B cell (primary cell): ENCODE measurements around the gene FAM168A. TPM values are rescaled to one million over a fixed set of nuclear protein-coding genes. Genes with fewer than 3 reads are reported as not detected.

Experiments used
- ATAC-seq: fragments of 200-7000 bp; cut with Tn5 transposase; one replicate; pipeline ENCODE4 v1.10.0; 2021; ENCODE audit warnings: low read depth, mild to moderate bottlenecking, moderate number of reproducible peaks, moderate library complexity
- CTCF ChIA-PET: fragments of 350-600 bp; sonication (Branson Sonifier 250); formaldehyde crosslinking; loops from one replicate; lab custom pipeline; 2021; ENCODE audit warnings: antibody characterized with exemption, inconsistent platforms; lab: Charles Lee
- POLR2A ChIA-PET: fragments of 350-600 bp; sonication (Branson Sonifier 250); formaldehyde crosslinking; loops from one replicate; lab custom pipeline; 2021; ENCODE audit warnings: antibody characterized with exemption; lab: Charles Lee
- DNase-seq: peaks from one replicate; pipeline ENCODE4 v3.0.0; 2013
- H2AFZ ChIP-seq: 2 replicates; pipeline ENCODE4 v1.6.1; 2012; ENCODE audit warnings: mild to moderate bottlenecking, low read depth, low read length; ENCODE audit not compliant: insufficient read depth, poor library complexity, severe bottlenecking
- H3K27ac ChIP-seq, 2 donors: 1 replicate in 1 of 2; 2 replicates in 1 of 2; pipeline ENCODE4 v1.5.1; 2012 to 2013; ENCODE audit warnings: low read length in 2 of 2, mild to moderate bottlenecking in 2 of 2, moderate library complexity in 1 of 2
- H3K27me3 ChIP-seq, 4 experiments: fragments of 200-600 bp in 1 of 4; sonication (generic) in 1 of 4; replicated peaks in 1 of 4; 1 replicate in 2 of 4; 2 replicates in 2 of 4; pipeline versions ENCODE4 v1.6.1 to v1.7.0; 2013 to 2016; ENCODE audit warnings: low read length in 3 of 4, mild to moderate bottlenecking in 2 of 4, mixed read lengths in 1 of 4, moderate library complexity in 1 of 4; ENCODE audit not compliant: insufficient read depth in 4 of 4, control insufficient read depth in 3 of 4; ENCODE audit errors: control extremely low read depth in 1 of 4
- H3K36me3 ChIP-seq, 2 experiments: replicated peaks in 1 of 2; 1 replicate in 1 of 2; 2 replicates in 1 of 2; pipeline versions ENCODE4 v1.6.1 to v1.7.1; 2013; ENCODE audit warnings: low read length in 1 of 2; ENCODE audit not compliant: insufficient read depth in 2 of 2, control insufficient read depth in 1 of 2; ENCODE audit errors: control extremely low read depth in 1 of 2, extremely low read depth in 1 of 2
- H3K4me1 ChIP-seq, 2 donors: fragments of 200-600 bp in 1 of 2; sonication (generic) in 1 of 2; 1 replicate in 1 of 2; 2 replicates in 1 of 2; pipeline versions ENCODE4 v1.5.1 to v1.6.1; 2013 to 2017; ENCODE audit warnings: low read length in 2 of 2; ENCODE audit not compliant: control insufficient read depth in 2 of 2, insufficient read depth in 2 of 2
- H3K4me2 ChIP-seq: replicated peaks from 2 replicates; pipeline ENCODE3; 2012; ENCODE audit warnings: mild to moderate bottlenecking, low read depth, low read length; ENCODE audit not compliant: poor library complexity, severe bottlenecking
- H3K4me3 ChIP-seq, 5 experiments: fragments of 200-600 bp in 1 of 5; sonication (generic) in 1 of 5; 1 replicate in 3 of 5; 2 replicates in 2 of 5; pipeline versions ENCODE4 v1.5.1 to v1.7.0; 2011 to 2016; ENCODE audit warnings: low read length in 4 of 5, mild to moderate bottlenecking in 4 of 5, low read depth in 2 of 5, control low read depth in 1 of 5, moderate library complexity in 1 of 5; ENCODE audit not compliant: insufficient read depth in 1 of 5; ENCODE audit errors: control extremely low read depth in 1 of 5, extremely low read depth in 1 of 5
- H3K79me2 ChIP-seq: fragments of 200-600 bp; sonication (generic); one replicate; pipeline ENCODE4 v1.6.0; 2016; ENCODE audit warnings: low read length; ENCODE audit not compliant: control insufficient read depth, insufficient read depth
- H3K9ac ChIP-seq: fragments of 200-600 bp; sonication (generic); 2 replicates; pipeline ENCODE4 v1.6.1; 2017; ENCODE audit warnings: mild to moderate bottlenecking, low read length, moderate library complexity
- H3K9me3 ChIP-seq, 3 donors: one replicate each; pipeline versions ENCODE4 v1.6.1 to v1.7.1; 2013; ENCODE audit warnings: low read length in 2 of 3; ENCODE audit not compliant: control insufficient read depth in 2 of 3, insufficient read depth in 1 of 3; ENCODE audit errors: control extremely low read depth in 1 of 3
- H4K20me1 ChIP-seq: 2 replicates; pipeline ENCODE4 v1.6.0; 2012; ENCODE audit warnings: mild to moderate bottlenecking, low read length; ENCODE audit not compliant: insufficient read depth, control insufficient read depth, poor library complexity, severe bottlenecking
- H3K27ac Mint-ChIP-seq: one replicate; pipeline ENCODE4 v1.8.0; 2021; ENCODE audit warnings: mixed read lengths
- H3K27me3 Mint-ChIP-seq: one replicate; pipeline ENCODE4 v1.8.0; 2021; ENCODE audit warnings: mixed read lengths
- H3K4me1 Mint-ChIP-seq: one replicate; pipeline ENCODE4 v1.8.0; 2021; ENCODE audit warnings: mixed read lengths
- H3K4me3 Mint-ChIP-seq: one replicate; pipeline ENCODE4 v1.8.0; 2021; ENCODE audit warnings: mixed read lengths
- H3K9me3 Mint-ChIP-seq: one replicate; pipeline ENCODE4 v1.8.0; 2022; ENCODE audit warnings: mixed read lengths; ENCODE audit not compliant: insufficient read depth
- EZH2 ChIP-seq: IDR thresholded peaks from 2 replicates; pipeline ENCODE4 v1.6.1; 2012; ENCODE audit warnings: borderline replicate concordance, low read depth, mild to moderate bottlenecking, moderate library complexity, low read length; ENCODE audit not compliant: insufficient read depth, poor library complexity, severe bottlenecking
- WGBS: methylation state at CpG from one replicate; pipeline ENCODE4 v1.1.5; 2013; ENCODE audit warnings: missing lambda C conversion rate; ENCODE audit not compliant: insufficient coverage; 5-methylcytosine and 5-hydroxymethylcytosine counted together
- intact Hi-C: fragments of 100-400 bp; cut with micrococcal nuclease; formaldehyde crosslinking; loops from one replicate; pipeline ENCODE4 v1.10.0; 2022
- polyA plus RNA-seq: library from polyadenylated mRNA; depleted of rRNA; stranded (reverse); fragments of >200 nt; gene quantifications from 2 replicates; pipeline ENCODE4 v1.2.3, GENCODE V29; 2012
- total RNA-seq, 2 donors: library from RNA; stranded (reverse); fragments of 120-200 nt in 1 of 2; gene quantifications; 1 replicate in 1 of 2; 2 replicates in 1 of 2; pipeline versions ENCODE4 v1.2.3 to v1.2.4, GENCODE V29; 2013 to 2022
- TF ChIP-seq, protein P1 (sequence below): fragments of 200-600 bp; IDR thresholded peaks from one replicate; pipeline ENCODE4 v1.8.0; 2022; ENCODE audit warnings: antibody characterized with exemption, mild to moderate bottlenecking

FAM168A gene
- total and polyA plus RNA-seq, 2 donors (not counting 1 experiment from before 2014, with no cell fraction given), result 11.0 to 26.8 TPM

DNA sequence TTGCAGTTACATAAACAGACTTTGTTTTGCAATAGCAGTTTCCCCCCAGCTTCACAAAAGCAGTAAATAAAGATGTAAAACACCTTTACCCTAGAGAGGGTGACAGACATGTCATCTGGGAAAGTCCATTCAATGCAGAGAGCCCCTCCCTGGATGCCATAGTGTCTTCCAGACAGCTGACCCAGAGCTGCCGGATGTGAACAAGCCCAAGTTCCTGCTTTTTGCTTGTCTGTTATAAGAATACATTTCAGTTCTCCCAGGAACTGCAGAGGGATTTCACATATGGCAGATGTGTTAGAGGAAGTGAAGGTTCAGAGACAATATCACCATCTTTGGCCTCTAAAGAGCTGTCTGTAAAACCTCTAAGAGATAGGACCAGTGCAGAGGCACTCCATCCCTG lies 172.8 kb downstream of the FAM168A start:
- ChIA-PET CTCF (interaction anchor here (1.3 to 1.4 kb wide), 2 partner anchors 74 to 118 kb away, joined by 3 to 4 read pairs; no protein-coding TSS in a partner anchor), POLR2A (no interaction called here)
- Mint-ChIP-seq H3K27ac (no peak overlapping the region), H3K27me3 (no peaks in the 10 kb centered on the region), H3K4me1 (peaks cover 11% of the 10 kb centered on the region), H3K4me3 (no peak overlapping the region), H3K9me3 (no peaks in the 10 kb centered on the region)
- no CpG with 5 or more reads among the region's 1 CpG for WGBS
- no peak for ATAC-seq
- Histone ChIP-seq H3K27me3 (no peaks in the 10 kb centered on the region), H3K9me3 (no peaks in the 10 kb centered on the region), H4K20me1 (peaks cover 5% of the 10 kb centered on the region), H3K4me2 (no peak overlapping the region), H3K79me2 (no peaks in the 10 kb centered on the region), H2AFZ (no peak overlapping the region), H3K4me1 (no peaks in the 10 kb centered on the region), H3K27ac (no peak overlapping the region), H3K9ac (no peak overlapping the region), H3K36me3 (peaks cover 0 to 2% of the 10 kb centered on the region in 2 experiments), H3K4me3 (no peak overlapping the region)
- intact Hi-C loops, result no loop called here
- TF ChIP-seq EZH2, result no peak
- TF ChIP-seq, protein P1, sequence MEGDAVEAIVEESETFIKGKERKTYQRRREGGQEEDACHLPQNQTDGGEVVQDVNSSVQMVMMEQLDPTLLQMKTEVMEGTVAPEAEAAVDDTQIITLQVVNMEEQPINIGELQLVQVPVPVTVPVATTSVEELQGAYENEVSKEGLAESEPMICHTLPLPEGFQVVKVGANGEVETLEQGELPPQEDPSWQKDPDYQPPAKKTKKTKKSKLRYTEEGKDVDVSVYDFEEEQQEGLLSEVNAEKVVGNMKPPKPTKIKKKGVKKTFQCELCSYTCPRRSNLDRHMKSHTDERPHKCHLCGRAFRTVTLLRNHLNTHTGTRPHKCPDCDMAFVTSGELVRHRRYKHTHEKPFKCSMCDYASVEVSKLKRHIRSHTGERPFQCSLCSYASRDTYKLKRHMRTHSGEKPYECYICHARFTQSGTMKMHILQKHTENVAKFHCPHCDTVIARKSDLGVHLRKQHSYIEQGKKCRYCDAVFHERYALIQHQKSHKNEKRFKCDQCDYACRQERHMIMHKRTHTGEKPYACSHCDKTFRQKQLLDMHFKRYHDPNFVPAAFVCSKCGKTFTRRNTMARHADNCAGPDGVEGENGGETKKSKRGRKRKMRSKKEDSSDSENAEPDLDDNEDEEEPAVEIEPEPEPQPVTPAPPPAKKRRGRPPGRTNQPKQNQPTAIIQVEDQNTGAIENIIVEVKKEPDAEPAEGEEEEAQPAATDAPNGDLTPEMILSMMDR, result no peak
- DNase-seq, result no peak

DNA sequence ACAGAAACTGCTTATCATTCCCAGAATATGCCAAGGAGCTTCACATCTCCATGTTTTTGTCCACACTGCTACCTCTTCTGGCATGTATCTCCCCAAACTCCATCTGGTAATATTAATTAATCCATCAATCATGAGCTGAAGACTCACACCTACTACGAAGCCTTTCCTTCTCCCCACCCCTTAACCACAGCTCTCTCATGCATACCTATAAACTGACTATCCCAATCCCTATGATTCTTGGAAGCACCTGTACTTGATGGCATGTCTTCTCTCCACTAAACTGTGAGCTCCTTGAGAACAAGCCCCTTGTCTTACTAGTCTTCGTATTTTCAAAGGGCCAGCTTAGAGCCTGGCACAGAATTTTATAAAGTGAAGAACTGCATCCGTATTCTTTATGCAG lies 174.4 kb downstream of the FAM168A start:
- intact Hi-C loops, result no loop called here
- H3K27ac ChIP-seq, result no peak overlapping the region
- H3K27me3 Mint-ChIP-seq, result no peaks in the 10 kb centered on the region
- POLR2A ChIA-PET, result no interaction called here
- H3K27me3 ChIP-seq, result no peaks in the 10 kb centered on the region
- H3K27ac Mint-ChIP-seq, result no peak overlapping the region
- CTCF ChIA-PET, result interaction anchor here (0.6 to 1.7 kb wide), 5 partner anchors 9 to 239 kb away, joined by 3 to 7 read pairs (median 3); no protein-coding TSS in a partner anchor
- DNase-seq, result no peak
- no peak overlapping the region for H3K4me2 ChIP-seq
- no peak overlapping the region for H3K4me3 Mint-ChIP-seq
- no peak overlapping the region for H2AFZ ChIP-seq
- no peaks in the 10 kb centered on the region for H3K9me3 Mint-ChIP-seq
- no peak for TF ChIP-seq EZH2
- TF ChIP-seq, protein P1, result no peak
- ATAC-seq, result no peak
- WGBS, result 96% methylated on average over 3 of the region's 3 CpGs
- H3K36me3 ChIP-seq, result peaks cover 0 to 6% of the 10 kb centered on the region in 2 experiments
- H3K9ac ChIP-seq, result no peak overlapping the region
- H3K4me1 ChIP-seq, result no peaks in the 10 kb centered on the region
- no peak overlapping the region for H3K4me3 ChIP-seq
- peaks cover 3% of the 10 kb centered on the region for H4K20me1 ChIP-seq
- H3K79me2 ChIP-seq, result no peaks in the 10 kb centered on the region
- no peaks in the 10 kb centered on the region for H3K9me3 ChIP-seq
- H3K4me1 Mint-ChIP-seq, result peaks cover 11% of the 10 kb centered on the region
